GM12878 (cell line): ENCODE measurements around the gene COQ2. TPM values are rescaled to one million over a fixed set of nuclear protein-coding genes. Genes with fewer than 3 reads are reported as not detected.

ENCODE experiments used
- ATAC-seq: fragments of 200-7000 bp; cut with Tn5 transposase; 3 replicates; pipeline ENCODE4 v1.9.1; 2020; ENCODE audit warnings: mild to moderate bottlenecking, moderate library complexity
- BruUV-seq: library from RNA; stranded (reverse); fragments of 400-500 nt; replicated peaks from 2 replicates; lab custom pipeline; 2021; lab: Mats Ljungman, UMichigan
- CTCF ChIA-PET: fragments of 300-600 bp; sonication (Branson Sonifier 250); formaldehyde crosslinking; extraction: SDS; loops from one replicate; lab custom pipeline; 2021; ENCODE audit warnings: inconsistent platforms; lab: Yijun Ruan, JAX
- POLR2A ChIA-PET: fragments of 350-600 bp; formaldehyde crosslinking; extraction: SDS; loops from one replicate; lab custom pipeline; 2021; ENCODE audit warnings: inconsistent platforms; lab: Charles Lee
- RAD21 ChIA-PET: fragments of 300-600 bp; sonication (Branson Sonifier 250); formaldehyde crosslinking; loops from one replicate; lab custom pipeline; 2023; ENCODE audit warnings: antibody characterized with exemption; ENCODE audit not compliant: unreplicated experiment; lab: Charles Lee
- SMC1A ChIA-PET: fragments of 300-600 bp; sonication (Branson Sonifier 250); formaldehyde crosslinking; loops from one replicate; lab custom pipeline; 2023; ENCODE audit not compliant: unreplicated experiment, uncharacterized antibody; lab: Charles Lee
- DNase-seq: peaks from one replicate; pipeline ENCODE4 v3.0.0-alpha.2; 2011; ENCODE audit warnings: low read depth, low spot score
- FAIRE-seq: peaks from 3 replicates; lab custom pipeline; 2011; peaks lifted over from hg19 to GRCh38; lab: Jason Lieb, UNC
- H2AFZ ChIP-seq: 2 replicates; pipeline ENCODE4 v1.6.0; 2011; ENCODE audit warnings: low read depth, low read length, control low read depth; ENCODE audit not compliant: control insufficient read depth
- H3K27ac ChIP-seq: 2 replicates; pipeline ENCODE4 v1.5.1; 2011; ENCODE audit warnings: control low read depth; ENCODE audit not compliant: control insufficient read depth, insufficient read depth
- H3K27me3 ChIP-seq, 2 experiments: replicated peaks in 1 of 2; 2 replicates each; pipeline versions ENCODE4 v1.6.0 to v1.6.1; 2011; ENCODE audit warnings: low read length in 1 of 2; ENCODE audit not compliant: control insufficient read depth in 2 of 2, insufficient read depth in 2 of 2
- H3K36me3 ChIP-seq, 2 experiments: 2 replicates each; pipeline ENCODE4 v1.5.1; 2011; ENCODE audit warnings: low read length in 1 of 2; ENCODE audit not compliant: control insufficient read depth in 2 of 2, insufficient read depth in 2 of 2
- H3K4me1 ChIP-seq: 2 replicates; pipeline ENCODE4 v1.6.1; 2011; ENCODE audit warnings: mild to moderate bottlenecking, low read length, moderate library complexity, mixed read lengths; ENCODE audit not compliant: control insufficient read depth, insufficient read depth
- H3K4me2 ChIP-seq: 2 replicates; pipeline ENCODE4 v1.6.0; 2011; ENCODE audit warnings: control low read depth; ENCODE audit not compliant: control insufficient read depth, insufficient read depth
- H3K4me3 ChIP-seq: fragments of 200-600 bp; sonication (generic); 2 replicates; pipeline ENCODE4 v1.5.1; 2016
- H3K79me2 ChIP-seq: 2 replicates; pipeline ENCODE4 v1.6.0; 2011; ENCODE audit warnings: low read length; ENCODE audit not compliant: control insufficient read depth, insufficient read depth
- H3K9ac ChIP-seq: 2 replicates; pipeline ENCODE4 v1.8.0; 2011; ENCODE audit warnings: low read length, control low read depth, mixed read lengths; ENCODE audit not compliant: control insufficient read depth, insufficient read depth
- H3K9me3 ChIP-seq: replicated peaks from 3 replicates; pipeline ENCODE4 v1.5.1; 2011; ENCODE audit warnings: mild to moderate bottlenecking, low read length; ENCODE audit not compliant: control insufficient read depth, insufficient read depth
- H4K20me1 ChIP-seq: 2 replicates; pipeline ENCODE4 v1.6.0; 2011; ENCODE audit not compliant: control insufficient read depth, insufficient read depth
- CHD1 ChIP-seq: IDR thresholded peaks from 2 replicates; pipeline ENCODE4 v1.6.1; 2012; ENCODE audit warnings: low read depth, low read length, improper control_type of control experiment
- CREM ChIP-seq: IDR thresholded peaks from 2 replicates; pipeline ENCODE4 v1.6.1; 2014; ENCODE audit warnings: antibody characterized with exemption, low read depth
- EED ChIP-seq: sonication (generic); IDR thresholded peaks from 2 replicates; pipeline ENCODE4 v1.6.1; 2016; ENCODE audit warnings: antibody characterized with exemption, low read depth
- ETV6 ChIP-seq, 2 experiments: fragments of 450-650 bp in 1 of 2; IDR thresholded peaks in 1 of 2; conservative IDR thresholded peaks in 1 of 2; 2 replicates each; pipeline ENCODE4 v1.6.1; 2014; ENCODE audit warnings: antibody characterized with exemption in 1 of 2, borderline replicate concordance in 1 of 2, low read depth in 1 of 2, mild to moderate bottlenecking in 1 of 2, moderate library complexity in 1 of 2
- KLF5 ChIP-seq: fragments of 450-650 bp; IDR thresholded peaks from 2 replicates; pipeline ENCODE4 v1.6.1; 2014; ENCODE audit warnings: mild to moderate bottlenecking; ENCODE audit not compliant: partially characterized antibody
- MEF2B ChIP-seq: fragments of 450-650 bp; IDR thresholded peaks from 2 replicates; pipeline ENCODE4 v1.6.1; 2018; ENCODE audit warnings: mild to moderate bottlenecking, moderate library complexity; ENCODE audit not compliant: partially characterized antibody, poor library complexity, severe bottlenecking
- MTA2 ChIP-seq: fragments of 450-650 bp; IDR thresholded peaks from 2 replicates; pipeline ENCODE4 v1.6.1; 2016; ENCODE audit warnings: low read depth, mild to moderate bottlenecking, moderate library complexity
- MTA3 ChIP-seq: IDR thresholded peaks from 2 replicates; pipeline ENCODE4 v1.6.1; 2012; ENCODE audit warnings: low read length, inconsistent platforms, borderline replicate concordance
- MXI1 ChIP-seq: fragments of 150-350 bp; IDR thresholded peaks from 2 replicates; pipeline ENCODE4 v1.6.1; 2011; ENCODE audit warnings: low read depth, mild to moderate bottlenecking, inconsistent platforms, low read length, improper control_type of control experiment
- NR2F1 ChIP-seq: fragments of 450-650 bp; conservative IDR thresholded peaks from 2 replicates; pipeline ENCODE4 v1.6.1; 2017; ENCODE audit warnings: mild to moderate bottlenecking
- POLR2AphosphoS2 ChIP-seq: IDR thresholded peaks from 2 replicates; pipeline ENCODE4 v1.6.1; 2011; ENCODE audit warnings: low read depth, mild to moderate bottlenecking, low read length, improper control_type of control experiment, moderate library complexity
- SRF ChIP-seq, 2 experiments: IDR thresholded peaks; 2 replicates each; pipeline ENCODE4 v1.6.1; 2011; ENCODE audit warnings: low read depth in 2 of 2, low read length in 2 of 2, mild to moderate bottlenecking in 1 of 2, moderate library complexity in 1 of 2
- STAT1 ChIP-seq: fragments of 450-650 bp; conservative IDR thresholded peaks from 2 replicates; pipeline ENCODE4 v1.6.1; 2014; ENCODE audit warnings: antibody characterized with exemption, mild to moderate bottlenecking
- TARDBP ChIP-seq: IDR thresholded peaks from 2 replicates; pipeline ENCODE4 v1.6.1; 2016; ENCODE audit warnings: borderline replicate concordance
- TCF7 ChIP-seq: IDR thresholded peaks from 2 replicates; pipeline ENCODE4 v1.6.1; 2014; ENCODE audit warnings: antibody characterized with exemption, borderline replicate concordance
- WRNIP1 ChIP-seq: IDR thresholded peaks from 2 replicates; pipeline ENCODE4 v1.6.1; 2011; ENCODE audit warnings: low read depth, low read length, improper control_type of control experiment, borderline replicate concordance
- WGBS: methylation state at CpG from one replicate; pipeline ENCODE4 v1.1.6; 2016; ENCODE audit warnings: low lambda C conversion rate; ENCODE audit not compliant: insufficient replicate concordance, insufficient coverage; ENCODE audit errors: missing lambda C conversion rate; 5-methylcytosine and 5-hydroxymethylcytosine counted together
- in situ Hi-C: fragments of 300-500 bp; cut with MboI; formaldehyde crosslinking; loops from 9 replicates; pipeline ENCODE4 v1.14.3; 2018; ENCODE audit warnings: mixed read lengths
- intact Hi-C: fragments of 100-400 bp; cut with micrococcal nuclease; formaldehyde crosslinking; loops from one replicate; pipeline ENCODE4 v1.14.2; 2022; ENCODE audit not compliant: unreplicated experiment
- polyA plus RNA-seq, 11 experiments: library from polyadenylated mRNA; depleted of rRNA in 4 of 11; unstranded in 6 of 11; stranded (reverse) in 5 of 11; fragments of >200 nt; fragmentation: Nextera tagmentation in 4 of 11; fragmentation: Illumina TruSeq in 1 of 11; extraction: Ambion mirVana in 4 of 11; extraction: Trizol in 1 of 11; gene quantifications; 1 replicate in 1 of 11; 2 replicates in 10 of 11; pipeline versions ENCODE4 v1.2.1 to v1.2.3, GENCODE V29; 2011 to 2016; ENCODE audit warnings: inconsistent platforms in 2 of 11, missing spikeins in 2 of 11, low read depth in 1 of 11
- total RNA-seq, 4 experiments: library from RNA; depleted of rRNA in 3 of 4; stranded (reverse); fragments of >200 nt in 3 of 4; fragmentation: Illumina TruSeq in 1 of 4; extraction: Trizol in 1 of 4; gene quantifications; 2 replicates each; pipeline versions ENCODE4 v1.2.1 to v1.2.3, GENCODE V29; 2013 to 2021
- TF ChIP-seq, protein P1 (sequence below): fragments of 450-650 bp; IDR thresholded peaks from 2 replicates; pipeline ENCODE4 v1.6.1; 2017; ENCODE audit warnings: low read depth, mild to moderate bottlenecking, moderate library complexity
- TF ChIP-seq, protein P2 (sequence below): fragments of 450-650 bp; IDR thresholded peaks from 2 replicates; pipeline ENCODE4 v1.6.1; 2017; ENCODE audit warnings: borderline replicate concordance

COQ2 gene
- total and polyA plus RNA-seq, 10 of the 15 experiments (the other 5 are each of a cell fraction or from before 2014, with no cell fraction given) = 5.0 to 46.7 (median 19.1) TPM

DNA sequence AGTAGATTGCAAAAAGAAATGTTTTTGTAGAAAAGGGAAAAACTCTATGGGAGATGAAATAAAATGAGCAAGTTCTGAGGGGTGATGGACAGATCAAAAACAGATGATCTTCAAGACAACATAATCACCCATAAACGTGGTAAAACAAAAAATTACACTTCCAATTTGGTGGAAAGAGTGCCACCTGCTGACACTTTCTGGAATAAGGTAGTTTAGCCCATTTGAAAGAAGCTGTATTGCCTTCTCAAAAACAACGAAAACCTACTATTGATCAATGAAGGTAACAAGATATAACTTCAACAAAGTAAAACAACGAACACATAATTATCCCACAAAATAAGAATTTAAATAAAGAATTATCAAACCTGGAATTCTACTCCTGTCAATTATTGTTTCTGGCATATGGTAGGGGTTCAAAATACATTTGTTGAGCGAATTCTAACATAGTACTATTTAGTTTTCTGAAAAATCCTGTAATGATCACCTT is 2.5 kb downstream of the COQ2 start:
- Histone ChIP-seq H3K4me1 (peaks cover 11% of the 10 kb centered on the region), H3K79me2 (peaks cover 38% of the 10 kb centered on the region), H2AFZ (no peak overlapping the region; the same call in 1 of the 2 replicates), H4K20me1 (no peaks in the 10 kb centered on the region), H3K9ac (peak overlapping the region; percentile 49; the same call in 1 of the 2 replicates), H3K36me3 (peaks cover 2 to 4% of the 10 kb centered on the region in 2 experiments; a peak in 3 of 4 replicates), H3K9me3 (no peaks in the 10 kb centered on the region), H3K4me2 (peak overlapping the region; percentile 90), H3K4me3 (peak overlapping the region; percentile 31; the same call in 1 of the 2 replicates), H3K27me3 (no peaks in the 10 kb centered on the region), H3K27ac (peak overlapping the region; percentile 68)
- ATAC-seq (peak; percentile 41), DNase-seq (no peak), FAIRE-seq (peak; percentile 27)
- ChIA-PET CTCF (interaction anchor here (0.6 to 7.0 kb wide), 37 partner anchors 8 to 432 kb away, joined by 3 to 147 read pairs (median 5); partner anchors contain the start of genes COPS4 and THAP9), SMC1A (interaction anchor here (0.6 to 6.3 kb wide), 27 partner anchors 9 to 393 kb away, joined by 3 to 85 read pairs (median 8); partner anchors contain the start of genes COPS4, LIN54 and THAP9), RAD21 (interaction anchor here (0.6 to 5.9 kb wide), 28 partner anchors 10 to 430 kb away, joined by 3 to 70 read pairs (median 5); partner anchors contain the start of genes COPS4 and PLAC8), POLR2A (interaction anchor here (0.5 to 0.6 kb wide), 2 partner anchors 208 to 289 kb away, joined by 3 to 8 read pairs; no protein-coding TSS in a partner anchor)
- intact Hi-C loops (loop anchor here (1.0 to 10.0 kb wide), 9 partner anchors 21 to 817 kb away; partner anchors contain the start of genes HELQ, MRPS18C and THAP9), in situ Hi-C loops (loop anchor here (5.0 kb wide), 1 partner anchor 390 kb away; the partner anchor contains the start of gene SEC31A)
- BruUV-seq = no TSS peak
- 28% methylated on average over 4 of the region's 4 CpGs for WGBS
- TF ChIP-seq TARDBP (no peak), STAT1 (no peak), CREM (no peak), ETV6 (conservative IDR thresholded peaks at IDR 0.05 in 1 of 2, IDR thresholded peaks at IDR 0.05 in 1 of 2; ENCODE audit: borderline replicate concordance in 1 of 2, low read depth in 1 of 2) (no peak), EED (no peak), CHD1 (no peak), TCF7 (no peak), POLR2AphosphoS2 (no peak), MTA3 (no peak), WRNIP1 (no peak), SRF (IDR thresholded peaks at IDR 0.05; ENCODE audit: low read depth in 2 of 2, low read length in 2 of 2) (no peak), NR2F1 (no peak), MTA2 (no peak; the same call in 1 of the 2 replicates), KLF5 (no peak), MEF2B (no peak), MXI1 (peak; percentile 25; the same call in 1 of the 2 replicates)
- TF ChIP-seq, protein P1, sequence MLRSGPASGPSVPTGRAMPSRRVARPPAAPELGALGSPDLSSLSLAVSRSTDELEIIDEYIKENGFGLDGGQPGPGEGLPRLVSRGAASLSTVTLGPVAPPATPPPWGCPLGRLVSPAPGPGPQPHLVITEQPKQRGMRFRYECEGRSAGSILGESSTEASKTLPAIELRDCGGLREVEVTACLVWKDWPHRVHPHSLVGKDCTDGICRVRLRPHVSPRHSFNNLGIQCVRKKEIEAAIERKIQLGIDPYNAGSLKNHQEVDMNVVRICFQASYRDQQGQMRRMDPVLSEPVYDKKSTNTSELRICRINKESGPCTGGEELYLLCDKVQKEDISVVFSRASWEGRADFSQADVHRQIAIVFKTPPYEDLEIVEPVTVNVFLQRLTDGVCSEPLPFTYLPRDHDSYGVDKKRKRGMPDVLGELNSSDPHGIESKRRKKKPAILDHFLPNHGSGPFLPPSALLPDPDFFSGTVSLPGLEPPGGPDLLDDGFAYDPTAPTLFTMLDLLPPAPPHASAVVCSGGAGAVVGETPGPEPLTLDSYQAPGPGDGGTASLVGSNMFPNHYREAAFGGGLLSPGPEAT = no peak
- TF ChIP-seq, protein P2, sequence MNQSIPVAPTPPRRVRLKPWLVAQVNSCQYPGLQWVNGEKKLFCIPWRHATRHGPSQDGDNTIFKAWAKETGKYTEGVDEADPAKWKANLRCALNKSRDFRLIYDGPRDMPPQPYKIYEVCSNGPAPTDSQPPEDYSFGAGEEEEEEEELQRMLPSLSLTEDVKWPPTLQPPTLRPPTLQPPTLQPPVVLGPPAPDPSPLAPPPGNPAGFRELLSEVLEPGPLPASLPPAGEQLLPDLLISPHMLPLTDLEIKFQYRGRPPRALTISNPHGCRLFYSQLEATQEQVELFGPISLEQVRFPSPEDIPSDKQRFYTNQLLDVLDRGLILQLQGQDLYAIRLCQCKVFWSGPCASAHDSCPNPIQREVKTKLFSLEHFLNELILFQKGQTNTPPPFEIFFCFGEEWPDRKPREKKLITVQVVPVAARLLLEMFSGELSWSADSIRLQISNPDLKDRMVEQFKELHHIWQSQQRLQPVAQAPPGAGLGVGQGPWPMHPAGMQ = no peak
